GM20431 (cell line): ENCODE measurements around the gene GNAI2.

Source experiments
- in situ Hi-C: fragments of 300-500 bp; cut with MseI, MboI; formaldehyde crosslinking; loops from one replicate; pipeline ENCODE4 v1.15.0; 2020; ENCODE audit warnings: low sequenced_read_pairs; ENCODE audit not compliant: unreplicated experiment

GNAI2 gene

GRCh38 chr3:50293079-50293801, 57.2 kb downstream of the GNAI2 start:
- in situ Hi-C loops = no loop called here

GRCh38 chr3:50294089-50294488, 58.1 kb downstream of the GNAI2 start:
- in situ Hi-C loops = no loop called here

GRCh38 chr3:50294492-50295403, 58.7 kb downstream of the GNAI2 start:
- in situ Hi-C loops = no loop called here

- in situ Hi-C loops = no loop called here
Measured at GRCh38 chr3:50295553-50296431, 59.8 kb downstream of the GNAI2 start.

- in situ Hi-C loops = no loop called here
Measured at GRCh38 chr3:50296721-50297383, 60.8 kb downstream of the GNAI2 start.

- in situ Hi-C loops = no loop called here
Measured at GRCh38 chr3:50297384-50297775, 61.4 kb downstream of the GNAI2 start.

- in situ Hi-C loops = no loop called here
Measured at GRCh38 chr3:50297896-50298725, 62.1 kb downstream of the GNAI2 start.

GRCh38 chr3:50298836-50299637, 63.0 kb downstream of the GNAI2 start, which contains the start of the genes HYAL3 and NAA80:
Gene HYAL3, minus strand, starts transcription at chr3:50299405. Its CDS starts 3,803 bp downstream, at chr3:50295602.
Gene NAA80, minus strand, starts transcription at chr3:50299405. Its CDS starts 1,942 bp downstream, at chr3:50297463.
- in situ Hi-C loops = no loop called here

GRCh38 chr3:50299638-50299928, 63.6 kb downstream of the GNAI2 start:
- in situ Hi-C loops = no loop called here

GRCh38 chr3:50299929-50300680, 64.1 kb downstream of the GNAI2 start:
- in situ Hi-C loops = no loop called here

GRCh38 chr3:50300681-50301254, 64.8 kb downstream of the GNAI2 start:
- in situ Hi-C loops = no loop called here

- in situ Hi-C loops = no loop called here
Measured at GRCh38 chr3:50302095-50303012, 66.3 kb downstream of the GNAI2 start.

GRCh38 chr3:50303013-50303815, 67.2 kb downstream of the GNAI2 start, which contains the start of gene HYAL1:
Gene HYAL1, minus strand, starts transcription at chr3:50303574. Its CDS starts 618 bp downstream, at chr3:50302956.
- in situ Hi-C loops = no loop called here

- in situ Hi-C loops = no loop called here
Measured at GRCh38 chr3:50304601-50305000, 68.6 kb downstream of the GNAI2 start.
